GM18505 (cell line): ENCODE measurements around the gene NR1D1.

Experiments
- ATAC-seq: cut with Tn5 transposase; IDR thresholded peaks from one replicate; pipeline ENCODE4 v1.9.1; 2021; ENCODE audit not compliant: unreplicated experiment
- POLR2A ChIP-seq: IDR thresholded peaks from 4 replicates; pipeline ENCODE4 v1.6.1; 2011; ENCODE audit warnings: borderline replicate concordance; ENCODE audit not compliant: insufficient read depth, insufficient read length; ENCODE audit errors: extremely low read depth

Gene NR1D1

GRCh38 chr17:40089077-40089895, 11.1 kb downstream of the NR1D1 start:
- TF ChIP-seq POLR2A: no peak
- no peak for ATAC-seq

DNA sequence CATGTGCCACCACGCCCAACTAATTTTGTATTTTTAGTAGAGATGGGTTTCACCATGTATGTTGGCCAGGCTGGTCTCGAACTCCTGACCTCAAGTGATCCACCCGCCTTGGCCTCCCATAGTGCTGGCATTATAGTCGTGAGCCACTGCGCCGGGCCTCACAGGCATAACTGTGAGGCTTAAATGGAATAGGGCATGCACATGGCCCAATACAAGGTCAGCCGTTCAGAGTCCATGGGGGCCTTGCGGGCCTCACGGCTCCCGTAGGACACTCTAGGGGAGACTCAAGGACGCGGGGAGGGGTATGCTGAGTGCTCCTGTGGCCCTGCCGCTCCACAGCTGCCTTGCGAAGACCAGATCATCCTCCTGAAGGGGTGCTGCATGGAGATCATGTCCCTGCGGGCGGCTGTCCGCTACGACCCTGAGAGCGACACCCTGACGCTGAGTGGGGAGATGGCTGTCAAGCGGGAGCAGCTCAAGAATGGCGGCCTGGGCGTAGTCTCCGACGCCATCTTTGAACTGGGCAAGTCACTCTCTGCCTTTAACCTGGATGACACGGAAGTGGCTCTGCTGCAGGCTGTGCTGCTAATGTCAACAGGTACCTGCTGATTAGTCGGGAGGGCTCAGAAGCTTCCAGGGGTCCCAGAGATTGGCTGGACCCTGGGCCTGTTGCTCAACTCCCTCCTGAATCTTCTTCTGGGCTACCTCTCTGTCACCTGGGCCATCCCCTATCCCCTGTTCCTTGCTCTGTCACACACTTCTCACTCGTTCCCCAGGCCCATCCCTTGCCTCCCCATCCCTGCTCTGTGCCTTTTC, 12.3 kb downstream of the NR1D1 start:
- no peak for TF ChIP-seq POLR2A
- no peak for ATAC-seq

DNA sequence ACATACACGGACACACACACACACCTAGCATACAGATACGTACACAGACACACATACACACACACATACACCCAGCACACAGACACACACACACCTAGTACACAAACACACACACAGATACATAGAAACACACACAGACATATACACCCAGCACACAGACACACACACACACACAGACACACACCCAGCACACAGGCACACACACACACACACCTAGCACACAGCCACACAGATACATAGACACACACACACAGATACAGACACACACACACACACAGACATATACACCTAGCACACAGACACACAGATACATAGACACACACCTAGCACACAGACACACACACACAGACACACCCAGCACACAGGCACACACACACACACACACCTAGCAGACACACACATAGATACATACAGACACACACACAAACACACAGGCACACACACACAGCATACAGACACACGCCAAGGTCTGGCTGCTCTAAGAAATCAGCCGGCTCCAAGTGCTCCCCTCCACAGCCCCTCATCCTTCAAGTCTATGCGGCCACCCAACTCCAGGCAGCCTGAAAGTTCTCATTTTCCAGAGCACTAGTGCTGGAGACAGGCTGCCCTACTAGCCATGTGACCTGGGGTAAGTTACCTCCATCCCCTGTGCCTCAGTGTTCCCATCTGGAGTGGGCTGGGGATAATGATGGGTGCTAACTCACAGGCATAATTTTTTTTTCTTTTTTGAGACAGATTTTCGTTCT, 13.2 kb downstream of the NR1D1 start:
- no peak for ATAC-seq

DNA sequence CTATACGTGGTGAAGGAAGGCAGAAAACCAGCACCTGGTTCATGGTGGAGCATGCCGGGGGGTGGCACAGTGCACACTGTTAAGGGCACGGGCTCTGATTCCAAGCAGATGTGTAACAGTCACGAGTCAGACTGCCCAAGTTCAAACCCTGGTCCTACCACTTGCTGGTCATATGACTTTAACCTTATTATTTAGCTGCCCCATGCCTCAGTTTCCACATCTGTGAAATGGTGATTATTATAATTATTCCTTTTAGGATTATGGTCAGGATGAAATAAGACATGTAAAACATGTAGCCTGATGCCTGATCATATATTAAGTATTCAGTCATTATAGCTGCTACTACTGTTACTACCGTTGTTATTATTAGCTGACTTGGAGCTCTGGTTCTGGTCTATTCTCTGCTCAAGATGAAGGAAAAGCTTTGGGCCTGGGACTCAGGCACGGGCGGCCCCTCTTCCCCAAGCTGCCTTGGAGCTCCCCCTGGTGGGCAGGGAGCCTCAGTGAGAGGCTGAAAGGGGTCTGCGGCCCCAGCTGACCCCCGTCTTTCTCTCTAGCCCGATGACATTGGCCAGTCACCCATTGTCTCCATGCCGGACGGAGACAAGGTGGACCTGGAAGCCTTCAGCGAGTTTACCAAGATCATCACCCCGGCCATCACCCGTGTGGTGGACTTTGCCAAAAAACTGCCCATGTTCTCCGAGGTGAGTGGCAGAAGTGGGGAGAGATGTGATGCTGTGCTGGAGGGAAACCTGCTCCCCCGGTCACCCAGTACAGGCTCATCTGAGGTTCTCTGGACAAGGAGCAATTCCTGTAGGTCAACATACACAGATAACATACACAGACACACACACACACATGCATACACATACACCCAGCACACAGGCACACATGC, 14.0 kb downstream of the NR1D1 start:
- TF ChIP-seq POLR2A: no peak
- ATAC-seq: no peak

More for the DNA sequence above, 13.2 kb downstream of the NR1D1 start:
- TF ChIP-seq POLR2A: no peak

GRCh38 chr17:40084477-40084876, 15.9 kb downstream of the NR1D1 start:
- no peak for ATAC-seq
- no peak for TF ChIP-seq POLR2A

DNA sequence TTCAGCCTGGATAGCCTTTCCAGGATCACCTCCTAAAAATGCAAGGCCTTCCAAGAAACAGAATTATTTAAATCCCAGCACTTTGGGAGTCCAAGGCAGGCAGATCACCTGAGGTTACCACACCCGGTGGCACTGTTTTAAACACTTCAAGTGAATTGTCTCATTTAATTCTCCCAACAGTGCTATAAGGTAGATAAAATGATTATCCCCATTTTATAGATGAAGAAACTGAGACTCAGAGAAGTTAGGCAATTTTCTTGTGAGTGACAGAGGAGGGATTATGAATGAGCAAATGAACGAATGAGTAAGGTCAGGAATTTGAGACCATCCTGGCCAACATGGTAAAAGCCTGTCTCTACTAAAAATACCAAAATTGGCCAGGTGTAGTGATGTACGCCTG, 20.8 kb downstream of the NR1D1 start:
- no peak for TF ChIP-seq POLR2A
- ATAC-seq: no peak

- TF ChIP-seq POLR2A: no peak
- ATAC-seq: no peak
Measured at GRCh38 chr17:40076591-40076990, 23.8 kb downstream of the NR1D1 start.

GRCh38 chr17:40075942-40076498, 24.4 kb downstream of the NR1D1 start:
- no peak for TF ChIP-seq POLR2A
- ATAC-seq: no peak

- ATAC-seq: no peak
Measured at GRCh38 chr17:40075201-40075941, 25.0 kb downstream of the NR1D1 start.

DNA sequence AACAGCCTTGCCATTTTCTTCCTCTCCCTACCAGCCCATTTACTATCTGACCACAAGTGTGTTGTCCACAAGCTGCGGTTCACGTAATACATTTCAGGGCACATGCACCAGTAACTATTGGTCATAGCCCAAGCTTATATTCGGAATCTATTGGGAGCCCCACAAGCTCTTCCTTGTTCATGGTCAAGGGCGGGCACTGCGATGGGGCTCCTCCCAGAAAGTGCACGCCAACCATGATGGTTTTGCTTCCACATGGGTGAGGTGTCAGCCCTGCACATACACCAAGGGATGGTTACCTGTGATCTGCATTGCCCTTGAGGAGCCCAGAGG, 25.6 kb downstream of the NR1D1 start:
- no peak for TF ChIP-seq POLR2A
- no peak for ATAC-seq

More at GRCh38 chr17:40075201-40075941, 25.0 kb downstream of the NR1D1 start:
- no peak for TF ChIP-seq POLR2A

- no peak for ATAC-seq
- TF ChIP-seq POLR2A: no peak
Measured at GRCh38 chr17:40074175-40074512, 26.2 kb downstream of the NR1D1 start.
